GM10266 (cell line): Measurements from ENCODE around the gene TMEM33.
"Not testable (repeated sequence)": the region's sequence is repeated elsewhere in the genome, so short reads cannot be mapped to it uniquely, and the experiment has no call there.

ENCODE experiments used
- DNase-seq: peaks from one replicate; pipeline ENCODE4 v3.0.0; 2012; ENCODE audit errors: extremely low spot score
- CTCF ChIP-seq: IDR thresholded peaks from 2 replicates; pipeline ENCODE4 v1.5.1; 2012; ENCODE audit warnings: mild to moderate bottlenecking, low read depth; ENCODE audit not compliant: control insufficient read depth, insufficient read depth; ENCODE audit errors: missing control alignments

Gene TMEM33

GRCh38 chr4:41896648-41897047, 38.6 kb upstream of the TMEM33 start:
- no peak for DNase-seq
- no peak for TF ChIP-seq CTCF

GRCh38 chr4:41897698-41898097, 37.5 kb upstream of the TMEM33 start:
- no peak for TF ChIP-seq CTCF
- DNase-seq, result no peak

- not testable (repeated sequence) for DNase-seq
Measured at GRCh38 chr4:41909136-41909535, 26.1 kb upstream of the TMEM33 start.

- DNase-seq, result no peak
Measured at GRCh38 chr4:41912546-41912945, 22.7 kb upstream of the TMEM33 start.

GRCh38 chr4:41913509-41913908, 21.7 kb upstream of the TMEM33 start:
- no peak for TF ChIP-seq CTCF
- no peak for DNase-seq

More at GRCh38 chr4:41912546-41912945, 22.7 kb upstream of the TMEM33 start:
- no peak for TF ChIP-seq CTCF

- TF ChIP-seq CTCF, result no peak
- DNase-seq, result no peak
Measured at GRCh38 chr4:41918278-41918677, 17.0 kb upstream of the TMEM33 start.

GRCh38 chr4:41920416-41920815, 14.8 kb upstream of the TMEM33 start:
- not testable (repeated sequence) for DNase-seq

GRCh38 chr4:41921476-41921875, 13.8 kb upstream of the TMEM33 start:
- no peak for DNase-seq
- no peak for TF ChIP-seq CTCF
